ENCODE results near the gene MRC1.

- TF ChIP-seq EZH2 (IDR thresholded peaks at IDR 0.05; ENCODE audit: low read length) = no peak
- TF ChIP-seq, protein P1, sequence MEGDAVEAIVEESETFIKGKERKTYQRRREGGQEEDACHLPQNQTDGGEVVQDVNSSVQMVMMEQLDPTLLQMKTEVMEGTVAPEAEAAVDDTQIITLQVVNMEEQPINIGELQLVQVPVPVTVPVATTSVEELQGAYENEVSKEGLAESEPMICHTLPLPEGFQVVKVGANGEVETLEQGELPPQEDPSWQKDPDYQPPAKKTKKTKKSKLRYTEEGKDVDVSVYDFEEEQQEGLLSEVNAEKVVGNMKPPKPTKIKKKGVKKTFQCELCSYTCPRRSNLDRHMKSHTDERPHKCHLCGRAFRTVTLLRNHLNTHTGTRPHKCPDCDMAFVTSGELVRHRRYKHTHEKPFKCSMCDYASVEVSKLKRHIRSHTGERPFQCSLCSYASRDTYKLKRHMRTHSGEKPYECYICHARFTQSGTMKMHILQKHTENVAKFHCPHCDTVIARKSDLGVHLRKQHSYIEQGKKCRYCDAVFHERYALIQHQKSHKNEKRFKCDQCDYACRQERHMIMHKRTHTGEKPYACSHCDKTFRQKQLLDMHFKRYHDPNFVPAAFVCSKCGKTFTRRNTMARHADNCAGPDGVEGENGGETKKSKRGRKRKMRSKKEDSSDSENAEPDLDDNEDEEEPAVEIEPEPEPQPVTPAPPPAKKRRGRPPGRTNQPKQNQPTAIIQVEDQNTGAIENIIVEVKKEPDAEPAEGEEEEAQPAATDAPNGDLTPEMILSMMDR (optimal IDR thresholded peaks at IDR 0.05 in 1 of 3, IDR thresholded peaks at IDR 0.05 in 1 of 3, conservative IDR thresholded peaks at IDR 0.05 in 1 of 3; ENCODE audit: extremely low read depth in 1 of 3, insufficient read depth in 2 of 3, low read length in 3 of 3) = no peak
Observed at GRCh38 chr10:17831341-17831740, 22.2 kb downstream of the MRC1 start.
